GM18909 (cell line): ENCODE measurements around the gene ERP44.
A peak's percentile ranks its signal among the peaks of the same experiment; 100 is the strongest.
"Not testable (repeated sequence)": the region's sequence is repeated elsewhere in the genome, so short reads cannot be mapped to it uniquely, and the experiment has no call there.

Experiments used
- ATAC-seq: cut with Tn5 transposase; IDR thresholded peaks from one replicate; pipeline ENCODE4 v1.9.1; 2021; ENCODE audit warnings: mild to moderate bottlenecking; ENCODE audit not compliant: unreplicated experiment, poor library complexity

Gene ERP44

GRCh38 chr9:100098887-100099721 lies at the start of gene ERP44, which contains the start of gene INVS:
TSS of gene ERP44 (minus strand) at chr9:100099000. CDS start at chr9:100098840, 160 bp downstream.
TSS of gene INVS (plus strand) at chr9:100099243. CDS start at chr9:100104522, 5,279 bp downstream.
- ATAC-seq, result peak; percentile 98

- ATAC-seq, result not testable (repeated sequence)
Observed at GRCh38 chr9:100145976-100146375, 47.2 kb upstream of the ERP44 start.

GRCh38 chr9:100145167-100145934 lies 46.6 kb upstream of the ERP44 start:
- ATAC-seq, result not testable (repeated sequence)

GRCh38 chr9:100141862-100142261 lies 43.1 kb upstream of the ERP44 start:
- ATAC-seq, result not testable (repeated sequence)

GRCh38 chr9:100140303-100140702 lies 41.5 kb upstream of the ERP44 start:
- not testable (repeated sequence) for ATAC-seq

GRCh38 chr9:100136799-100137198 lies 38.0 kb upstream of the ERP44 start:
- not testable (repeated sequence) for ATAC-seq

GRCh38 chr9:100134731-100135130 lies 35.9 kb upstream of the ERP44 start:
- ATAC-seq, result no peak

GRCh38 chr9:100131875-100132430 lies 33.2 kb upstream of the ERP44 start:
- ATAC-seq, result no peak

GRCh38 chr9:100131216-100131615 lies 32.4 kb upstream of the ERP44 start:
- ATAC-seq, result no peak

- no peak for ATAC-seq
Observed at GRCh38 chr9:100129772-100130171, 31.0 kb upstream of the ERP44 start.

- ATAC-seq, result no peak
Observed at GRCh38 chr9:100126423-100126822, 27.6 kb upstream of the ERP44 start.

GRCh38 chr9:100125910-100126309 lies 27.1 kb upstream of the ERP44 start:
- ATAC-seq, result no peak

GRCh38 chr9:100125236-100125635 lies 26.4 kb upstream of the ERP44 start:
- no peak for ATAC-seq

- ATAC-seq, result no peak
Observed at GRCh38 chr9:100120286-100120685, 21.5 kb upstream of the ERP44 start.

- ATAC-seq, result no peak
Observed at GRCh38 chr9:100117316-100117715, 18.5 kb upstream of the ERP44 start.

- ATAC-seq, result no peak
Observed at GRCh38 chr9:100112677-100113336, 14.0 kb upstream of the ERP44 start.

- ATAC-seq, result no peak
Observed at GRCh38 chr9:100111235-100111634, 12.4 kb upstream of the ERP44 start.

GRCh38 chr9:100108559-100108958 lies 9.8 kb upstream of the ERP44 start:
- no peak for ATAC-seq

- no peak for ATAC-seq
Observed at GRCh38 chr9:100106616-100107015, 7.8 kb upstream of the ERP44 start.

- ATAC-seq, result no peak
Observed at GRCh38 chr9:100105861-100106260, 7.1 kb upstream of the ERP44 start.
